HFFc6 (cell line): ENCODE data around the gene GPER1. TPM values are rescaled to one million over a fixed set of nuclear protein-coding genes. Genes with fewer than 3 reads are reported as not detected.

ENCODE experiments used
- DNase-seq: peaks from one replicate; pipeline ENCODE4 v3.0.0-alpha.2; 2018
- H3K27ac Mint-ChIP-seq: 2 replicates; pipeline ENCODE4 v1.8.0; 2020; ENCODE audit warnings: mild to moderate bottlenecking, mixed read lengths
- H3K27me3 Mint-ChIP-seq: 2 replicates; pipeline ENCODE4 v1.8.0; 2021; ENCODE audit warnings: mild to moderate bottlenecking, moderate library complexity, mixed read lengths; ENCODE audit not compliant: insufficient read depth
- H3K36me3 Mint-ChIP-seq: 2 replicates; pipeline ENCODE4 v1.8.0; 2021; ENCODE audit warnings: low read depth, mixed read lengths
- H3K4me1 Mint-ChIP-seq: 2 replicates; pipeline ENCODE4 v1.8.0; 2020; ENCODE audit warnings: low read depth, mixed read lengths
- H3K4me3 Mint-ChIP-seq: 2 replicates; pipeline ENCODE4 v1.8.0; 2020; ENCODE audit warnings: mild to moderate bottlenecking, moderate library complexity, mixed read lengths
- H3K9me3 Mint-ChIP-seq: 2 replicates; pipeline ENCODE4 v1.8.0; 2020; ENCODE audit warnings: mild to moderate bottlenecking, mixed read lengths
- total RNA-seq, 6 experiments: library from RNA; stranded (reverse); fragmentation: NEBNext Ultra II Directional; extraction: Animal tissue kit (Norgen Biotek cat#: 25700); gene quantifications; 2 replicates in 1 of 6; 3 replicates in 5 of 6; pipeline ENCODE4 v1.2.3, GENCODE V29; 2021
- TF ChIP-seq, protein P1 (sequence below): fragments of 200-600 bp; sonication (generic); IDR thresholded peaks from 2 replicates; pipeline ENCODE4 v1.5.0; 2021; ENCODE audit warnings: antibody characterized with exemption, mild to moderate bottlenecking

The GPER1 gene
- total RNA-seq, 6 experiments from 2014 or later: 4.6 to 7.1 (median 5.3) TPM

DNA sequence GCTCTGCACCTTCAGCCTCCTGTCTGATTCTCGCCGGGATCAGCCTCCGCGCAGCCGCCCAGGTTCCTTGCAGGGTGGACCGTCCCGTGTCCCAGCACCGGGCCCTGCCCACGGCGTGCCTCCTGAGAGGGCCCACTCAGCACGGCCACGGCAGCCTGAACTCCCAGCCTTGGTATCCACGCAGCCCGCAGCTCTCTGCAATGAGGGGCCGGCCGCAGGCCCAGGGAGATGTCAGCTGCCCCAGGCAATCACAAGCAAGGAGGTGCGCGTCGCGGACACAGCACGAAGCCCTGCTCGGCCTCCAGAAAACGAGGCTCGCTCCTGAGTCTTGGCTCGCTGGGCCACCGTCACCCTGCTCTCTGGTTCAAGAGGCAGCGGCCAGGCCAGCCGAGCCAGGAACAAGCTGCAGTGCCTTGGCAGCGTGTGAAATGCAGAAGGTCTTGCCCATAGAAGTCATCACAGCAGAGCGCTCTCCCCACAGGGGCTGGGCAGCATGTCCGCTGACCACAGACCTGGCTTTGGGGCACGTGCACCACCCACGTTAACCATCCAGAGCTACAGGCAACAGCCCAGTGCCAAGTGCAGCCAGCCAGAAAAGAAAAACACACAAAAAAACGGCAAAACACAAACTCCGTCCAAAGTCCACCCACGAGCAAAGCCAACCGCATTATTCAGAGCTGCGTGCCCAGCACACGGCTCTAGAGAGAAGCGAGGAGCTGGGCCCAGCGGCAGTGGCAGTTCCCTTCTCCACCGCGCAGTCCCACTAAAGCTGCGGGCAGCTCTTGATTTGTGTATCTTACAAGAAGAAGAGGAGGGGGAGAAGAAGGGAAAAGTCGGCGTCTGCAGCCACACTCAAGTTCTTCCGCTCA is 13.9 kb downstream of the GPER1 start:
- Mint-ChIP-seq H3K4me1 (no peaks in the 10 kb centered on the region), H3K4me3 (no peak overlapping the region), H3K36me3 (peaks cover 21% of the 10 kb centered on the region), H3K9me3 (no peaks in the 10 kb centered on the region), H3K27me3 (no peaks in the 10 kb centered on the region; the same call in 1 of the 2 replicates), H3K27ac (no peak overlapping the region)
- TF ChIP-seq, protein P1, sequence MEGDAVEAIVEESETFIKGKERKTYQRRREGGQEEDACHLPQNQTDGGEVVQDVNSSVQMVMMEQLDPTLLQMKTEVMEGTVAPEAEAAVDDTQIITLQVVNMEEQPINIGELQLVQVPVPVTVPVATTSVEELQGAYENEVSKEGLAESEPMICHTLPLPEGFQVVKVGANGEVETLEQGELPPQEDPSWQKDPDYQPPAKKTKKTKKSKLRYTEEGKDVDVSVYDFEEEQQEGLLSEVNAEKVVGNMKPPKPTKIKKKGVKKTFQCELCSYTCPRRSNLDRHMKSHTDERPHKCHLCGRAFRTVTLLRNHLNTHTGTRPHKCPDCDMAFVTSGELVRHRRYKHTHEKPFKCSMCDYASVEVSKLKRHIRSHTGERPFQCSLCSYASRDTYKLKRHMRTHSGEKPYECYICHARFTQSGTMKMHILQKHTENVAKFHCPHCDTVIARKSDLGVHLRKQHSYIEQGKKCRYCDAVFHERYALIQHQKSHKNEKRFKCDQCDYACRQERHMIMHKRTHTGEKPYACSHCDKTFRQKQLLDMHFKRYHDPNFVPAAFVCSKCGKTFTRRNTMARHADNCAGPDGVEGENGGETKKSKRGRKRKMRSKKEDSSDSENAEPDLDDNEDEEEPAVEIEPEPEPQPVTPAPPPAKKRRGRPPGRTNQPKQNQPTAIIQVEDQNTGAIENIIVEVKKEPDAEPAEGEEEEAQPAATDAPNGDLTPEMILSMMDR: no peak
- no peak for DNase-seq

DNA sequence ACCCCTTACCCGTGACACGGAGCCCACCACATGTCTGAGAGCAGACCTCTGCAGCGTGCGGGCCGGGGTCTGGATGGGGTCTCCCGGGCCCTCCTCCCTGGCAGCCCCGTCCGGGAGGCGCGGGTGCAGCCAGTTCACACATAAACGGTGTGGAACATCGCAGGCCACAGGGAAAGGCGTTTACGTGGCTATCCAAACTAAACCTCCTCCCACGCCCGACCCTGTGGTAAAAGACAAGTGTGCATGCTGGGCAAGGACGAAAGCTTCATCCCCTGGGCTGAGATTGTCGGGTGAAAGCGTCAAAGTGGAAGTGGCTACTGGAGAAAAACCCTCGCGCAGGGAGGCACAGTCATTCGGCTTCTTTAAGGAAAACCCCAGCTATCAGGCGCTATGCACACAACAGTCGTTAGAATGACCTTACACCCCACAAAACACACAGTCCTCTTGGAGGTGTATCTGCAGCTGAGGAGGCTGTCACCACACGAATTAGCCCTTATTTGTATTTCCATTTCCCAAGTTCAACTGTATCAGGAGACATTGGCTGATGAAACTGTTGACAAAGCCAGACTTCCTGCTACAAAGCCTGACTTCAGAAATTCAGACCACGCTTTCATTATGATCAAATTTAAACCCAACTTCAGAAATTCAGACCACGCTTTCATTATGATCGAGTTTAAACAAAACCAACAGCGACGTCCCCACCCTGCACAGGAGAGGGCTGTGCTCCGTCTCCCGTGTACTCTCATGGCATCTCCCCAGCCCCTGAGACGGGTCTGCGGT is 15.3 kb downstream of the GPER1 start:
- no peak for DNase-seq
- TF ChIP-seq, protein P1: no peak
- Mint-ChIP-seq H3K36me3 (peaks cover 8% of the 10 kb centered on the region), H3K4me1 (no peaks in the 10 kb centered on the region), H3K9me3 (no peaks in the 10 kb centered on the region), H3K27ac (no peak overlapping the region), H3K4me3 (no peak overlapping the region), H3K27me3 (no peaks in the 10 kb centered on the region; the same call in 1 of the 2 replicates)

DNA sequence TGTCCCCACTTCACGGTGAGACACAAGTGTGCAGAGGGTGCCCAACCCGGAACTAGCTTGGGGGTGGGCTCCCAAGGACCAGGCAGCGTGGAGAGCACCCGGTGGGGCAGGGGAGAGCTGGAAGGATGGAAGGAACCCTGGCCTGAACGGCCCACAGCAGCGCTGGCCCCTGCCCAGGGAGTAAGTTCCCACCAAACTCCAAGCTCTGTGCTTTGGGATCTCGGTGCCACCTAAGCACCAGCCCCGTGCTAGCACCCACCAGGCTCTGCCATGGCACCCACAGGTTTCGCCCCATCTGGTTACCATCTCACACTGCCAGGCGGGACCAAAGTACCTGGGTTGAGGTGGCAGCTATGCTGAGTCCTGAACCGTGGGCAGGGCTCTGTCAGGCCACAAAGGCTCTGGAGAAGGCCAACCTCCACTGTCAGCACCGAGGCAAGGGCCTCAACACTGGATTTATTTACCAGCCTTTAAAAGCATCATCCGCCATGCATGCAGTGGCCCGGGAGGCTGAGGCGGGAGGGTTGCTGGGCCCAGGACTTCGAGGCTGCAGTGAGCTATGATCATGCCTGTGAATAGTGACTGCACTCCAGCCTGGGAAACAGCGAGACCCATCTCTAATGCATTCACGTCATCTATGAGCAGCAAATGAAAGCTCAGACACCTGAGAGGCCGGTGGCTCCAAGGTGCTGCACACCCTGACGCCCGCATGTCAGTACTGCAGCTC is 16.0 kb downstream of the GPER1 start:
- TF ChIP-seq, protein P1: no peak
- Mint-ChIP-seq H3K4me3 (no peak overlapping the region), H3K36me3 (peaks cover 6% of the 10 kb centered on the region; the same call in 1 of the 2 replicates), H3K27me3 (no peaks in the 10 kb centered on the region; the same call in 1 of the 2 replicates), H3K27ac (no peak overlapping the region), H3K4me1 (no peaks in the 10 kb centered on the region), H3K9me3 (no peaks in the 10 kb centered on the region)
- DNase-seq: no peak

DNA sequence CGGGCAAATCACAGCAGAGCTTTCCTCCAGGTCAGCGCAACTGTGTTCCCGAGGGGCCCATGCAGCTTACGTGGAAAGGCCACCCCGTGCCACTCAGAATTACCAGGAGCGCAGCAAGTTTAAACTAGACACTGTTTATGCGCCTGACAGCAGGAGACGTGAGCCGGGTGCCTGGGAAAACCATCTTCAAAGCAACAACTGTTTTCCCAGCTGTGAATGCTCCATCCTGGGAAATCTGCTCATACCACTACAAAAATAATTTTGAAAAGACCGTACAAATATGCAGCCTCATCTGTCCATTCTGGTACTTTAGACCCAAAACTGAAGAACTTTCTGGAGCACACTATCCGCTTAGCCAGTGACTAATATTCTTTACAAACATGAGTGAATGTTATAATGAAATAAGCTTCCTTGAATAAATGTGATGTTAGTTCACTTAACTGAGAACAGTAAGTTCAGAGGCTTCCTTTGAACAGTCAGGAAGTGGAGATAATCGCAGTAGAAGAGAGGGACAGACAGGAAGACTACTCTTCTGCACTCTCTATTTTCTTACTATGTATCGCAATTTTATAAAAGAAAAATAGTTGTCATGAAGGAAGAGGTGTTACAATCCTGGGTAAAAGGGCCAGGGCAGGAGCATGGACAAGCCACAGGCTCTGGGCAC is 16.7 kb downstream of the GPER1 start:
- Mint-ChIP-seq H3K4me3 (no peak overlapping the region), H3K27me3 (no peaks in the 10 kb centered on the region; the same call in 1 of the 2 replicates), H3K27ac (no peak overlapping the region), H3K9me3 (no peaks in the 10 kb centered on the region), H3K4me1 (no peaks in the 10 kb centered on the region), H3K36me3 (0 out of 2 replicates have a peak, but pooled peaks cover under 1% of the 10 kb centered on the region)
- TF ChIP-seq, protein P1: no peak
- DNase-seq: no peak

DNA sequence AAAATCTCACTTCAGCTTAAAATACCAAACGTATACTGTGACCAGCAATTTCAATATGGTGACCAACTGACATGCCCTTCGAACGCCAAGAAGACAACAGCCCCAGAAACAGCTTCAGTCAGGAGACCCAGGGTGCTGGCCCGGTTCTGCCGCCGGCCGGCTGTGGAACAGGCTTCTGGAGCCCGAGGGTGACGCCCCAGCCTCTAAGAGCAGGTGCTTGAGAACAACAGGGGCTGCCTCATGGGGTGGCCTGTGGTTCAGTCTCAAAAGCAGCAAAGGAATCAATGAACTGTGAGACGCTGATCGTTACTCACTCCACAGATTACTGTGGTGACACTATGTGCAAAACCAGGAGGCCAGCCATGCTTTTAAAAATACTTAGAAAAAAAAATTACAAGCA is 17.3 kb downstream of the GPER1 start:
- TF ChIP-seq, protein P1: no peak
- H3K4me1 Mint-ChIP-seq: no peaks in the 10 kb centered on the region
- H3K27me3 Mint-ChIP-seq: no peaks in the 10 kb centered on the region; the same call in 1 of the 2 replicates
- H3K27ac Mint-ChIP-seq: no peak overlapping the region
- H3K9me3 Mint-ChIP-seq: no peaks in the 10 kb centered on the region
- no peak overlapping the region for H3K4me3 Mint-ChIP-seq
- no peak for DNase-seq
- no peaks in the 10 kb centered on the region for H3K36me3 Mint-ChIP-seq
